C4-2B (cell line): Measurements from ENCODE around the gene TUG1.

Experiments
- CTCF ChIP-seq: fragments of 450-650 bp; conservative IDR thresholded peaks from 2 replicates; pipeline ENCODE4 v1.5.1; 2017; ENCODE audit warnings: mild to moderate bottlenecking
- ZFX ChIP-seq: fragments of 450-650 bp; IDR thresholded peaks from 2 replicates; pipeline ENCODE4 v1.6.1; 2017

- TF ChIP-seq CTCF (no peak), ZFX (no peak)
Measured at GRCh38 chr22:30947173-30947815, 21.8 kb upstream of the TUG1 start.
